NCI-H446 (cell line): ENCODE data around the gene RAB10.
"Not testable (repeated sequence)": the region's sequence is repeated elsewhere in the genome, so short reads cannot be mapped to it uniquely, and the experiment has no call there.

Experiments
- DNase-seq, 2 experiments: peaks; one replicate each; lab custom pipeline; 2025; lab: John Stamatoyannopoulos, UW

Gene RAB10

DNA sequence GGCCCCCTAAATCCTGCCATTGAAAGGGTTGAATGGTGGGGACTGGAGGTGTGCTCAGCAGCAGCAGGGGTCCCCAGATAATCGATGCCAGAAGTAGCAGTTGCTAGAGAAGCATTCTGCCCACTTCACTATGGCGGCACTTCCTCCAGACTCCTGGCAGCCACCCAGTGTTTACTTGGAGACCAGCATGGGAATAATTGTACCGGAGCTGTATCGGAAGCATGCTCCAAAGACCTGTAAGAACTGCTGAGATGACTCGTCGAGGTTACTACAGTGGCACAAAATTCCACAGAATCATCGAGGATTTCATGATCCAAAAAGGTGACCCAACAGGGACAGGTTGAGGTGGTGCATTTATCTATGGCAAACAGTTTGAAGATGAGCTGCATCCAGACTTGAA lies 128.0 kb downstream of the RAB10 start:
- no peak for DNase-seq

DNA sequence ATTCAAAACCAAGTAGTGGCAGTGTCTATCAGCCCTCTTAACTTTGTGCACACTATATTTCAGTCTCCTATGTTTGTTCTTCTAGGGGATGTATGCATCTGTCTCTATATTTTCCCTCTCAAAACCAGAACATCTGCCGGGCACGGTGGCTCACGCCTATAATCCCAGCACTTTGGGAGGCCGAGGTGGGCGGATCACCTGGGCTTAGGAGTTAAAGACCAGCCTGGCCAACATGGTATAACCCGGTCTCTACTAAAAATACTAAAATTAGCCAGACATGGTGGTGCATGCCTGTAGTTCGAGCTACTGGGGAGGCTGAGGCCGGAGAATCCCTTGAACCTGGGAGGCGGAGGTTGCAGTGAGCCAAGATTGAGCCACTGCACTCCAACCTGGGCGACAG lies 129.1 kb downstream of the RAB10 start:
- no peak for DNase-seq

DNA sequence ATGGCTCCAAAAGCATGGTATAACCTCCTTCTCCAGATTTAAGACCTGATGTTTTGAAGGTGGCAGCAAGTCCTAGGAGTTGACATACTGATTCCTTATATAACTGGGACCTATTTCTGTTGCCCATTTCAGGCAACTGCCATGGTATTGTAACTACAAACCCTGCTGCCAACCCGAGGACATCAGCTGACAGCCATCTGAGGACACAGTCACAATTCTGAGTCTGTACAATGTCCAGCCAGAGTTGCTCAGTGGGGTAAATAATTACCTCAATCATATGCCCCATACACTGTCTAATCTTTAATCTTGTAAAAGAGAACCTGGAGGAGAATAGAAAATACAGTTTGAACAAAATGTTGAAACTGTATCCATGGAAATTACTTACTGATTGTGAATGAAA lies 130.3 kb downstream of the RAB10 start:
- no peak for DNase-seq

DNA sequence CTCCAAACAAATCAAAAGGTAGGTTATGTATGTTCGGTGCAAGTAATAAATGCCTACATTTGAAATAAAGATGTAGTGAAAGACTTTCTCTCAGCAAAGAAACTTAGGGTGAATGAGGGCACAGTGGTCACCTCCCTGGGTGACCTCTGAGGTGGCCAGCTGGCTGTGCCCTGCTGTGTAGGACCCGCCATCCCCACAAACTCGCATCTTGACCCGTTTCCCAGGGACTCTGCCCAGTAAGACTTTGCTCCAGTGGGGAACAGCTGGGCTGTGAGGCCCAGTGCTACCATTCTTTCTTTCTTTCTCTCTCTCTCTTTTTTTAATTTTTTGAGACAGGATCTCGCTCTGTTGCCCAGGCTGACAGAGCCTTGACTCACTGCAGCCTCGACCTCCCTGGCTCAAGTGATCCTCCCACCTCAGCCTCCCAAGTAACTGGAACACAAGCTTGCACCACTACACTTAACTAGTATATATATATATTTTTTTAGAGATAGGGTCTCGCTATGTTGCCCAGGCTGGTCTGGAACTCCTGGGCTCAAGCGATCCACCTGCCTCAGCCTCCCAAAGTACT lies 130.8 kb downstream of the RAB10 start:
- no peak for DNase-seq

DNA sequence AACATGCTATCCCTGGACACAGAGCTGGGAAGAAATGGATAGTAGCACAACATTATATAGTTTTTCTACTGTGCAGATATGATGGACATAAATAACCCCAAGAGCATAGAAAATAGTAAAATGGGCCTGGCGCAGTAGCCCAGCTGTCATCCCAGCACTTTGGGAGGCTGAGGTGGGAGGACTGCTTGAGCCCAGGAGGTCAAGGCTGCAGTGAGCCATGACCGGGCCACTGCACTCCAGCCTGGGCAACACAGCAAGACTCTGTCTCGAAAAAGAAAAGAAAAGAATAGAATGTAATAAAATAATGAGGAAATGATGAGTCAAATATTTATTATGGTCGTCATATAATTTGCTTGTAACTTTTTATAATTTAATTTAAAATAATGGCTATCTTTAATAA lies 131.5 kb downstream of the RAB10 start:
- DNase-seq = no peak

DNA sequence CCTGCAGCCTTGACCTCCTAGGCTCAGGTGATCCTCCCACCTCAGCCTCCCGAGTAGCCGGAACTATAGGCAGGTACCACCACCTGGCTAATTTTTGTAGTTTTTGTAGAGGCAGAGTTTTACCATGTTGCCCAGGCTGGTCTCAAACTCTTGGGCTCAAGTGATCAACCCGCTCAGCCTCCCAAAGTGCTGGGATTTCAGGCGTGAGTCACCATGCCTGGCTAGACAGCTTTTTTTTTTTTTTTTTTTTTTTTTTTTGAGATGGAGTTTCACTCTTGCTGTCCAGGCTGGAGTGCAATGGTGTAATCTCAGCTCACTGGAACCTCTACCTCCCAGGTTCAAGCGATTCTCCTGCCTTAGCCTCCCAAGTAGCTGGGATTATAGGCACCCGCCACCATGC lies 132.7 kb downstream of the RAB10 start:
- not testable (repeated sequence) for DNase-seq

DNA sequence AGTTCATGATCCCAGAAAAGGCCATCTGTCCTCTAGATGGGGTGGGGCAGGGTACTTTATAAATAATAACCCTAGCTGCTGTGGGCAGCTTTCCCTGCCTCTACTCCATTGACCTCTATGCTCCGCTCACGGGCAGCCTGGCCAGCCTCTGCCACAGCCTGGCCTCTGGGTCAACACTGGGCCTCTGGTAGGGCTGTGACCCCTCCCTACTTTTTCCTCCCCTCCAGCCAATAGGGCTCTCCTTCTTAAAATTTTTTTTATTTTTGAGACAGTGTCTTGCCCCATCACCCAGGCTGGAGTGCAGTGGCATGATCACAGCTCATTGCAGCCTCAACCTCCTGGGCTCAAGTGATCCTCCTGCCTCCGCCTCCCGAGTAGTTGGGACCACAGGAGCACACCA lies 134.9 kb downstream of the RAB10 start:
- no peak for DNase-seq

DNA sequence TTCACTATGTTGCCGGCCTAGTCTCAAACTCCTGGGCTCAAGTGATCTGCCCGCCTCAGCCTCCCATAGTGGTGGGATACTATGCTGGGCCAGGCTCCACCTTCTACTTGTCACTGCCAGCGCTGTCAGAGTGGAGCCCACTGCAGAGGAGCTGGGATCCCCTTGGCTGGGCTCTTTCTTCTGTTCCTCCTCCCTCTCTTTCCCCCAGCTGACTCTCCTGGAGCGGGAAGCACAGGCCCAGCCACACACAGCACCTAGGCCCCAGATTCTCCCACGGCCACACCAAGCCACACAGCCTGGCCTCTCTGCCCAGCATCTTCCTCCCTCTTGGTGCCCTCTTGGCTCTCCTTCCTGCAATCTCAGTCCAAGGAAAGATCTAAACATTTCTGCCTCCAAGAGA lies 135.3 kb downstream of the RAB10 start:
- DNase-seq = no peak

DNA sequence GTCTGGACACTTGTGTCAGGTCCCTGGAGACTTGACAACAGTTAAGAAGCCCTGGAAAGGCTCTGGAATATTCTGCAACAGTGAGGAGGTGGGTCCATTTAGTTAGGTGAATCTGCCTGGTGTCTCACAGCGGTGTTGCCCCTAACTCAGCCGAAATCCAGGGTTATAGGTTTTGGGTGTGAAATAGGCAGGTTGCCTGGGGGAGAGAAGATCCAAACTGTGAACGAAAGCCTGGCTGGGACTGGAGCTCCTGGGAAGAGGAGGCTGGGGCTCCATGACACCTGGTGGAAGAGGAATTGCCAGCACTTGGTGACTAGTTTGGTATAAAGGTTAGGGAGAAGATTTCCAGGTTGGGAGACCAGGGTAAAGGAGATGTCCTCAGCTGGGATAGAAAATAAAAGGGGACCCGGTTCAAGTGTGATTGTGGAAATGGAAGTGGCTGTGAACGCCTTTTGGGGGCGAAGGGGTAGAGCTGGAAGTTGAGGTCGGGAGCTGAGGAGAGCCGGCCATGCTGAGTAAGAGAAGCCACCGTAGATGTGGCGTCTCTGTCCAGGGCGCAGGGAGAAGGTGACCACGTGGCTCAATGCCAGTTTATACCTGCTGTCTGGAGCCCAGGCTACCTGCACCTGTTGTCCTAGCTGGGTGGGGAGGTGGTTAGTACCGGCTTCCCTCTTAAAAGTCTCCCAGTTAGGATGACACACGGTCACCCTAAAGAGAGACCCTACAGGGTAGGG lies 136.0 kb downstream of the RAB10 start:
- DNase-seq = no peak

DNA sequence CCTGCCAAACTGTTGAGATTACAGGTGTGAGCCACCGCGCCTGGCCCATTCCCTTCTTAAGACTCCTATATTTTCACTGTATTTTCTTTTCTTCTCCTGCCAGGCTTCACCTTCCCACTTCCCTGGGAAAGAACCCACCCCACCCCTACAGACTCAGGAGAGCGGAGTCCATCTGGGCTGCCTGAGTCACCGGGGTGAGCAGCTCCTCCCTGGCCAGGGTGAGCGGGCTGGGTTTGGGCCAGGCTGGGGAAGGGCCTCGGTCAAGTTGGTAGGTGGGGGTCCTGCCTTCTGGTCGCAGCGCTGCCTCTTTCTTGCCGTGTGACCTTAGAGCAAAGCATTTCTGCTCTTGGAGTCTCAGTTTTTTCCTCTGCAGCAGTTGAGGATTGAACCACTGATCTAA lies 136.9 kb downstream of the RAB10 start:
- no peak for DNase-seq

DNA sequence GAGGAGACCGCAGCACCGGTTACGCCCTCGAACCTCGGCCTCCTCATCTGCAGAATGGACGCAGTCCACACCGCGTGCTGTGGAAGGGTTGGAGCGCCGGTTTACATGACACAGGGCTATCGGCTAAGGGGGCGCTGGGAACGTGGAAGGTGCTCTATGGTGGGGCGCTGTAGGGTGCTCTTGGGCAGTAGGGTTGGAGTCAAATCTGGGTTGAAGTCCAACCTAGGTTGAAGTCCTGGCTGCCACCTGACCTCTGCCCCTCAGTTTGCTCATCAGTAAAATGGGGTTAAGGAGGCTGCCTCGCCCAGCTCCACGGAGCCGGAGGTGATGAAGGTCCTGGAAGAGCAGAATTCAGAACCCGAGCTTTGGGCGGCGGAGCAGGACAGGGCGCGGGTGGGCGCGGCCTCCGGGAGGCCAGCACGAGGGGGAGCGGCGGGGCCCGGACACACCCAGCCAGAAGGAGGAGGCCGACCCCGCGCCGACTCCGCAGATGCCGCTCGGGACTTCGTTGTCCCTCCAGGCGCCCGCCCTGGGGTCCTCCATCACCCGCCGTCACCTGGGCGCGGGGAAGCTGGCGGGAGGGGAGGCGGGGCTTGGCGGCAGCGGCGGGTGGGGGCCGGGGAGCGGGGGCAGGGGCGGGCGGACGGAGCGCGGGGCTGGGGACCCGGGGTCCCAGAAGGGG lies 138.4 kb downstream of the RAB10 start:
- DNase-seq = no peak

DNA sequence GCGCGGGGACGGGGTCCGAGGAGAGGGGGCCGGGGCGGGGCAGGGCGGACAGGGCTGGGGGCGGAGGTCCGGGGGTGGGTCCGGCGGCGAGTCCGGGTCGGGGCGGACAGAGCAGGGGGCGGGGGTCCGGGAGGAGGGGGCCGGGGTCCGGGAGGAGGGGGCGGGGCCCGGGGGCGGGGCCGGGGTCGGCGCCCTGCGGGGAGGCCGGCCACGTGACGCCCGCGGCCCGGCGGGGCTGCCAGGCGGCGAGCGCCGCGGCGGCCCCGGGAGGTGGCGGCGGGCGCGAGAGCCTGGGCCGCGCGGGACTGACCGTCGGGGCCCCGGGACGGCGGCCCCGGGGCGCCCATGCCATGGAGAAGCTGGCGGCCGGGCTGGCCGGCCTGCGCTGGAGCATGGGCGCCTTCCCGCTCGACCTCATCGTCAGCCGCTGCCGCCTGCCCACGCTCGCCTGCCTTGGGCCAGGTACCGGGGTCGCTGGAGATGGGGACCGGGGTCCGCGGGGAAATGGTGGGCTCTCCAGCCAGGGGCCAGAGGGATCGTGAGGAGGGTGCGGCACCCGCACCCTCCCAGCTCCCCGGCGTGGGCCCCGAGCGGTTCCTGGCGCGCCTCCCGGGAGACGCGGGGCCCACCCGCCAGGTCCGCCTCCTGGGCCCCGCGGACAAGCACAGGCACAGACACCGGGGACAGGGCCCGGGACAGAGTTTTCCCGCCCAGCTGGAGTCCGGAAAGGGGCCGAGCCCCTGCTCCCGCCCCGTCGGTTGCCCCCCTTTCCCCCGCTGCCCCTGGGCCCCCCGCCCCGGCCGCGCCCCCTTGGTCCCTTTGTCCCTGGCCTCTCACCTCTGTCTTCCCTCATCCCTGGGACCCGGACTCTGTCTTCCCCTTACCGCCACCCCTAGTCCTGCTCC lies 139.2 kb downstream of the RAB10 start, which contains the start of gene GAREM2:
TSS of gene GAREM2 (plus strand) at position 218 of the 905 bp plus-strand sequence. CDS start at position 351, 133 bp downstream.
- peak in 1 of 2 experiments; percentile 17 for DNase-seq

DNA sequence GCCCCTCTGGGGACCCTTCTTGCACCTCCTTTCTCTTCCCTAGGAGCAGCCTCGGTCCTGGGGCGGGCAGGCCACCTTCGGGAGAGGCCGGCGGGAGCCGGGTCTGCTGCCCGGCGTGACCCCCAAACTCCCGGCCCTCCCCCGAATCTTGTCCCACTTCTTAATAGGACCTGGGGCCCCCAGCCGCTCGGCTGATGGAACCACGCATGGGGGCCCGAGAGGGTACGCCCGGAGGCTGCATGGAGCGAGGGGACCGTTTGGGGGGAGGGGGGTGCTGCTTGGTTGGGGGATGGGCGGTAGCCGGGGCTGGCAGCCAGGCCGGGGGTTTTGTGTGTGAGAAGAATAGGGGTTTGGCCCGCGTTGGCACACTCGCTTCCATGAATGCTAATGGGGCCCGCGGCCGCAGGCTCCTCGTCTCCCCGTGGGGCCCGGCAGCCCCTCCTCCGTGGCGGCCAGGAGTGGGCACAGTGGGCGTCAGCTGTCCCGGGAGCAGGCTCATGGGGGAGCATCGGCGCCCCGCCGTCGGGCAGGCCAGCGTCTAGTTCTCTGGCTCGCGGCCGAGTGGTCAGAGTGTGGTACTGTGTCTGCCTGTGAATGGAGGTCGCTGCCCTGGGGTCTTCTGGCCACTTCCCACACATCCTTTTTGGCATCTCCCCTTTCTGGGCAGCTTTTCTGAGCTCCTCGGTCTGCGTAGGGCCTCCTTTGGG lies 140.0 kb downstream of the RAB10 start:
- DNase-seq = no peak

DNA sequence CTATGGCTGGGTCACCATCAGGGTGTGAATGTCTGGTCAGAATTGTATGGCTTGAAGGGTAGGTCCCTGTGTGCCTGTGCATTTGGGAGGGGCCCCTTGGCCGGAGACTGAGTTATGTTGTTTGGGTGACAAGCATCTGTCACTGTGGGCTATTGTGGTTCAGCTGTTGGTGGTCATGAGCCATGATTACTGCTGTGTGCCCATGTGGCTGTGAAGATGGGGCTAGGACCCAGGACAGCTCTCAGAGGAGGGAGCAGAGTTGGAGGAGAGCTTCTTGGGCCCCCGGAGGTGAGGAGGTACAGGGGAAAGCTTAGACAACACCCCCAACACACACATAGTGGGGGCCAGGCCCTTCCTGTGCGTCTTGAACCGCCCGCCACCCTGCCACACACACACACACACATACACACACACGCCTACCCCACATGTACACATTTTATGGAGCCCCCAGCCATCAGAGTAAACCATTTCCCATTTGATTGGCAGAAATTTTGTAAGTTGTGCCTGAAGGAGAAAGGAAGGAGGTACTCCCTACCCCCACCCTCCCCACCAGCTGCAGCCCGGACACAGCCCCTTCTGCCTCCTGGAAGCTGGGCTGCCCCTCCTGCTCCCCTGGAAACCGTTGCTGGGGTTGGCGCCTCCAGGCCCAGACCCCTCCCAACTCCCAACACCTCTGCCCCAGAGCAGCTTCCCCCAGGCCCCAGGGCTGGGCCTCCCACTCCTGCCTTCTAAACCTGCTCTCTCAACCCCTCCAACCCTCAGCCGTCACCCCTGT lies 141.0 kb downstream of the RAB10 start:
- DNase-seq = no peak

DNA sequence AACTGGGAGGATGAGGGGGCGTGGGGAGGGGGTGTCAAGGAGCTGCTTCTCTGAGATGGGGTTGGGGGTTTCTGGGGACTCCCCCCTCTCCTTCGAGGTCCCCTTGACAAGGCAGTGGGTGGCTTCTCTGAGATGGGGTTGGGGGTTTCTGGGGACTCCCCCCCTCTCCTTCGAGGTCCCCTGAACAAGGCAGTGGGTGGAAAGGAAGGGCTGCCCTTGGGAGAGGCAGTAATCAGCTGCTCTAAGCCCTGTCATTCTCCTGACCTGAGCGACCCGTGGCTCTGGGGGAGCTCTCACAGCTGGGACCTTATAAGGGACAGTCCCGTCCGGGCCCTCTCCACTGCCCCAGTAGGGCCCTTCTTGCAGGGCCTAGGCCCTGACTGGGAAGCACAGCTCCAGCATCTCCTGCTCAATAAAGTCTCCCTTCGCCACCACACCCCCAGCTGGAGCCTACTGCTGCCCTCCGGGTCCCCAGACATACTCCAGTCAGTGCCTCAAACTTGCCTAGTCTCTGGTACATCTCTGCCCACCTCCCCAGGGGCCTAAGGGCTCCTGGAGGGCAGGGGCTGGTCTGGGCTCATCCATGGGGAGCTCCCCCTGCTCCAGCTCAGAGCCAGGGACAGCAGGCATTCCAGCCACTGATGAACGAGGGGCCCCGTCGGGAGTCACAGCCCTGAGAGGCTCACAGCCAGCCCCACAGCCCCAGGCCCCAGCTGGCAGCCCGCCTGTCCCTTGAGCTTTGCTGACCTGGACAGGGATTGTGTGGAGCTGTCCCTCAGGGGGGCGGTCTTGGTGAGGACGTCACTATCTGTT lies 141.8 kb downstream of the RAB10 start:
- DNase-seq = no peak

DNA sequence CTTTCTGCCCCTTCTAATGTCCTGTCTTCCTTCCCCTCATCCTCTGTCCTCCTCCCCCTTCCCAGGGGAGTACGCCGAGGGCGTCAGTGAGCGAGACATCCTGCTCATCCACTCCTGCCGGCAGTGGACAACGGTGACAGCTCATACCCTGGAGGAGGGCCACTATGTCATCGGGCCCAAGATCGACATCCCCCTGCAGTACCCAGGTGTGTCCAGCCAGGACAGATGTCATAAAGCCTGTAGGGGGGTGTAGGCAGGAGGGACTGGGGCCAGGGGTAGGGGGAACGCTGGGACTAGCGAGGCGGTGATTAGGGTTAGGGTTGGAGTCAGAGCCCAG lies 142.4 kb downstream of the RAB10 start:
- no peak for DNase-seq

DNA sequence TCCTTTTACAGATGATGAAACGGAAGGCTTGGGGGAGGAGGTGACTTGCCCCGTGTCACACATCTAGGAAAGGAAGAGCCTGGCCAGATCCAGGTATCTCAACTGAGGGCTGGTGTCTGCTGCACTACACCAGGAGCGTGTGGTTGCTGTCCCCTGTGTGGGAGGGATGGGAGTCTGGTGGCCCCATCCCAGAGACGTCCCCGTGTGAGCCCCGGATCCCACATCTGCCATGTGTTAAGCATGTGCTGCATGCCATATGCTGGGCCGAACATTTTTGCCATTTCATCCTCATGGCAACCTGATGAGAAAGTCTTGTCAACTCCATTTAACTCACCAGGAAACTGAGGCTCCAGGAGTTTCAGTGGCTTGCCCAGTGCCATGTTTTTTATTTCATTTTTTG lies 143.2 kb downstream of the RAB10 start:
- no peak for DNase-seq

DNA sequence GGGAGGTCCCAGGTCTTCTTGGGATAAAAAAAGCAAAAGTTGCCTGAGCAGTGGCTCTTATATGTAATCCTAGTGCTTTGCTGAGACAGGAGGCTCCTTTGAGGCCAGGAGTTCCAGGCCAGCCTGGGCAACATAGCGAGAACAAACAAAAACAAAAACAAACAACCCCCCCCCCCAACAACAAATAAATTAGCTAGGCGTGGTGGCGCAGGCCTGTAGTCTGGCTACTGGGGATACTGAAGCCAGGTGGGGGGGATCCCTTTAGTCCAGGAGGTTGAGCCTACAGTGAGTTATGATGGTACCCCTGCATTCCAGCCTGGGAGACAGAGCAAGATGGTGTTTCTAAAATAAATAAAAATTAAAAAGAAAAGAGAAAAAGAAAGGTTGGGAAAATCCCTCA lies 144.4 kb downstream of the RAB10 start:
- DNase-seq = no peak

DNA sequence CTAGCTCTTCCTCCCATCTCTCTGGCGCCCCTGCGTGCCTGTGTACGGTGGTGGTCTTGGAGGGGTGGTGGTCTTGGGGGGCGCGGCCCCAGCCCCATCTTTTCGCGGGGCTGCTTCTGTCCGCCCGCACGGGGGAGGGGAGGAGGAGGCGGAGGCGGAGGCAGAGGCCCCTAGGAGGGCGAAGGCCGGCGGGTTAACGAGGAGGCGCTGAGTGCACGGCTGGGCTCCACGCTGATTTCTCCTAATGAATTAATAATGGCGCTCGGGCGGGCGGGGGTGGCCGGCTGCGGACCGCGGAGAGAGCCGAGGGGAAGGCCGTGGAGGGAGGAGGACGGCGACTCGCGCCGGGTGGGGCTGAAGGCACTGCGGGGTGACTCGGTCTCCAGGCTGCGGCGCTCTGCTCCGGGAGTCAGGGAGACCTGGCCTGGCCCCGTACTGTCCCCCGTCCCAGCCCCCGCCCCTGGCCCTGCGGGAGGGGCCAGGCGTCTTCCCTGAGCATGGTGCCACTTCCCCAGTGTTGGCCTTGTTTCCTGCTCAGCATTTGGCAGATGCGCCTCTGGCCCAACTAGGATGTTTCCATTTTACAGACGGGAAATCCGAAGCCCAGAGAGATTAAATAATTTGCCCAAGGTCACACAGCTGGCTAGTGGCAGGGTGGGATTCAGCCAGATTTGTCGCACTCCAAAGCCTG lies 145.0 kb downstream of the RAB10 start:
- DNase-seq = no peak
